Choroid plexus epithelial cell (primary cell): Measurements from ENCODE around the gene KIAA0825.
"Not testable (repeated sequence)": the region's sequence is repeated elsewhere in the genome, so short reads cannot be mapped to it uniquely, and the experiment has no call there.

ENCODE experiments used
- DNase-seq: peaks from one replicate; pipeline ENCODE4 v3.0.0-alpha.2; 2010; ENCODE audit warnings: low read depth
- H3K4me3 ChIP-seq: 2 replicates; pipeline ENCODE4 v1.5.1; 2011; ENCODE audit warnings: low read depth, mild to moderate bottlenecking, control low read depth, low read length, moderate library complexity
- CTCF ChIP-seq: conservative IDR thresholded peaks from 2 replicates; pipeline ENCODE4 v1.5.1; 2011; ENCODE audit warnings: low read depth, mild to moderate bottlenecking, control low read depth, inconsistent platforms, low read length, moderate library complexity

The KIAA0825 gene

GRCh38 chr5:94577466-94578245 is 40.7 kb downstream of the KIAA0825 start:
- H3K4me3 ChIP-seq = no peak overlapping the region
- peak; percentile 17 for DNase-seq
- no peak for TF ChIP-seq CTCF

GRCh38 chr5:94575196-94575595 is 43.2 kb downstream of the KIAA0825 start:
- no peak overlapping the region for H3K4me3 ChIP-seq
- no peak for DNase-seq
- no peak for TF ChIP-seq CTCF

GRCh38 chr5:94573349-94573748 is 45.1 kb downstream of the KIAA0825 start:
- DNase-seq = not testable (repeated sequence)

GRCh38 chr5:94571415-94571814 is 47.0 kb downstream of the KIAA0825 start:
- no peak overlapping the region for H3K4me3 ChIP-seq
- no peak for TF ChIP-seq CTCF
- no peak for DNase-seq

More at GRCh38 chr5:94573349-94573748, 45.1 kb downstream of the KIAA0825 start:
- H3K4me3 ChIP-seq = not testable (repeated sequence)

- DNase-seq = no peak
- TF ChIP-seq CTCF = no peak
Measured at GRCh38 chr5:94564812-94565211, 53.6 kb downstream of the KIAA0825 start.

GRCh38 chr5:94562327-94562971 is 56.0 kb downstream of the KIAA0825 start:
- TF ChIP-seq CTCF = no peak
- H3K4me3 ChIP-seq = no peak overlapping the region
- no peak for DNase-seq

More at GRCh38 chr5:94564812-94565211, 53.6 kb downstream of the KIAA0825 start:
- no peak overlapping the region for H3K4me3 ChIP-seq

GRCh38 chr5:94558028-94558427 is 60.4 kb downstream of the KIAA0825 start:
- no peak for DNase-seq
- H3K4me3 ChIP-seq = no peak overlapping the region
- no peak for TF ChIP-seq CTCF
